ELR (cell line): ENCODE results near the gene NDN.

Source experiments
- DNase-seq: peaks from one replicate; pipeline ENCODE4 v3.0.0-alpha.2; 2015; ENCODE audit warnings: low read depth

NDN gene

DNA sequence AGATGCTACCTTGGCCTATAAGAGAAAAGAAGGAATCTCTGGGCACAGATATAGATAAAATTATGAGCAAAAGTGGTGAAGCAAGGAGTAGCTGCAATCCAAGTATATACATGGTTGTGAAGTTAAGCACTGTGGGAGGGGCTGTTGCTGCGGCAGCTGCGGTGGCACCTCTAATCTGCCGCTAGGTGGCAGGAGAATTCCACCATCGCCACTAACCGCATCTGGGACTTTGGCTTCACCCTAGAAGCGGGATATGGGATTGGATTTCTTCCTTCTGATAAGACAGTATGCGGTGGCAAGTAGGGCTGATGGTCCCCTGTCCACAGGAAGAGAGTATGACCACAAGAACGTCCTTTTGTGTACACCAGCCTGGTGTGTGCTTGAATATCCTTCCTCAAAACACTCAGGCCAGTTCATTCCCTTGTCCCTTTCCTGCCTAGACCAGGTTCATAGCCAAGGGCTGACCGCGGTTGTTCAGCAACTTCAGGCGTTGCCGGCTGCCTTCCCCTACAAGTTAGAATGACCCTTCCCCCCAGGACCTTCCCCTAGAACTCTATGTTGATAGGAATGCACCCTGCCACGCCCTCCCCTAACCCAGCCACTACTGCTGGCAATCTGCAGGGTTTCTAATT is 44.6 kb downstream of the NDN start:
- peak; percentile 37 for DNase-seq
